HFFc6 (cell line): ENCODE results near the gene SCAMP2. TPM values are rescaled to one million over a fixed set of nuclear protein-coding genes. Genes with fewer than 3 reads are reported as not detected.

Experiments used
- microRNA-seq: library from miRNA; unstranded; fragments of <30 nt; microRNA quantifications from one replicate; pipeline ENCODE4, GENCODE V29; 2019
- total RNA-seq, 6 experiments: library from RNA; stranded (reverse); fragmentation: NEBNext Ultra II Directional; extraction: Animal tissue kit (Norgen Biotek cat#: 25700); gene quantifications; 2 replicates in 1 of 6; 3 replicates in 5 of 6; pipeline ENCODE4 v1.2.3, GENCODE V29; 2021

Gene SCAMP2
- total RNA-seq, 6 experiments from 2014 or later = 70.1 to 86.1 (median 75.9) TPM

Small RNAs within 50 kb of the gene (microRNA-seq; reads per million reads assigned to microRNA genes)
- gene MIR6882 = not detected

Other genes starting within 250 kb of the SCAMP2 start
- gene EDC3, start 177.3 kb downstream of the SCAMP2 start, total RNA-seq = 10 to 100 TPM; 37.2 to 46.8 (median 40.8) TPM
- gene CYP1A1, start 147.8 kb downstream of the SCAMP2 start, total RNA-seq = not detected
- gene CYP1A2, start 124.5 kb downstream of the SCAMP2 start, total RNA-seq = not detected
- gene CSK, start 91.3 kb downstream of the SCAMP2 start, total RNA-seq = 10 to 100 TPM; 48.8 to 59.0 (median 53.3) TPM
- gene LMAN1L, start 60.5 kb downstream of the SCAMP2 start, total RNA-seq = not detected
- under 1 TPM in 1 of 6 experiments, not detected in 5; 0.09 TPM for gene CPLX3, start 46.7 kb downstream of the SCAMP2 start, total RNA-seq
- gene ULK3, start 30.2 kb downstream of the SCAMP2 start, total RNA-seq = 10 to 100 TPM; 12.5 to 18.9 (median 16.1) TPM
- 10 to 100 TPM; 32.3 to 43.0 (median 35.4) TPM for gene MPI, start 16.7 kb upstream of the SCAMP2 start, total RNA-seq
- gene FAM219B, start 33.5 kb upstream of the SCAMP2 start, total RNA-seq = 10 to 100 TPM; 40.6 to 61.4 (median 51.8) TPM
- gene COX5A, start 64.7 kb upstream of the SCAMP2 start, total RNA-seq = 100 to 1,000 TPM; 181 to 189 (median 186) TPM
- 1 to 10 TPM in 5 of 6 experiments, under 1 TPM in 1; 0.76 to 1.7 (median 1.5) TPM for gene RPP25, start 83.4 kb upstream of the SCAMP2 start, total RNA-seq
- gene SCAMP5, start 122.2 kb upstream of the SCAMP2 start, total RNA-seq = 10 to 100 TPM in 2 of 6 experiments, 1 to 10 TPM in 4; 6.4 to 11.2 (median 6.9) TPM
- 10 to 100 TPM in 5 of 6 experiments, 1 to 10 TPM in 1; 9.8 to 12.3 (median 11.2) TPM for gene PPCDC, start 150.2 kb upstream of the SCAMP2 start, total RNA-seq